NB4 (cell line): ENCODE results near the gene SRGAP1.

Experiments
- DNase-seq: peaks from one replicate; pipeline ENCODE4 v3.0.0; 2010; ENCODE audit warnings: low read depth
- H3K4me3 ChIP-seq: one replicate; pipeline ENCODE4 v1.5.1; 2011; ENCODE audit warnings: mild to moderate bottlenecking, low read depth, low read length, moderate library complexity
- CTCF ChIP-seq: IDR thresholded peaks from one replicate; pipeline ENCODE4 v1.5.1; 2012; ENCODE audit warnings: low read depth, low read length
- MAX ChIP-seq: IDR thresholded peaks from 2 replicates; pipeline ENCODE4 v1.6.1; 2011; ENCODE audit warnings: low read depth, low read length
- MYC ChIP-seq: IDR thresholded peaks from 2 replicates; pipeline ENCODE4 v1.6.1; 2011; ENCODE audit warnings: low read depth, low read length
- POLR2A ChIP-seq: IDR thresholded peaks from 2 replicates; pipeline ENCODE4 v1.6.1; 2011; ENCODE audit warnings: mild to moderate bottlenecking; ENCODE audit not compliant: insufficient read length; ENCODE audit errors: extremely low read depth

SRGAP1 gene

GRCh38 chr12:64006211-64006825 lies 161.8 kb downstream of the SRGAP1 start:
- H3K4me3 ChIP-seq: no peak overlapping the region
- TF ChIP-seq CTCF (no peak), POLR2A (no peak), MAX (no peak), MYC (no peak)
- no peak for DNase-seq

- H3K4me3 ChIP-seq: no peak overlapping the region
- TF ChIP-seq CTCF: no peak
- TF ChIP-seq MAX: no peak
- no peak for TF ChIP-seq POLR2A
- no peak for TF ChIP-seq MYC
- no peak for DNase-seq
Measured at GRCh38 chr12:64007853-64008252, 163.4 kb downstream of the SRGAP1 start.

GRCh38 chr12:64008596-64008995 lies 164.1 kb downstream of the SRGAP1 start:
- TF ChIP-seq MAX (no peak), MYC (no peak), POLR2A (no peak), CTCF (no peak)
- DNase-seq: no peak
- H3K4me3 ChIP-seq: no peak overlapping the region

GRCh38 chr12:64009321-64010068 lies 165.0 kb downstream of the SRGAP1 start:
- no peak overlapping the region for H3K4me3 ChIP-seq
- no peak for TF ChIP-seq MYC
- TF ChIP-seq CTCF: no peak
- no peak for TF ChIP-seq MAX
- TF ChIP-seq POLR2A: no peak
- no peak for DNase-seq

- TF ChIP-seq POLR2A (no peak), MAX (no peak), MYC (no peak), CTCF (no peak)
- H3K4me3 ChIP-seq: no peak overlapping the region
- DNase-seq: no peak
Measured at GRCh38 chr12:64010069-64010686, 165.7 kb downstream of the SRGAP1 start.
